ENCODE results near the gene ALKBH3.
A peak's percentile ranks its signal among the peaks of the same experiment; 100 is the strongest.

ALKBH3 gene

GRCh38 chr11:43866969-43867368 lies 13.7 kb upstream of the ALKBH3 start:
- no peak overlapping the region for H3K27ac ChIP-seq
- no peak for TF ChIP-seq CTCF (conservative IDR thresholded peaks at IDR 0.05)

- TF ChIP-seq CTCF (conservative IDR thresholded peaks at IDR 0.05): no peak
- H3K27ac ChIP-seq: no peak overlapping the region
These were observed 11.6 kb upstream of the ALKBH3 start for GRCh38 chr11:43868852-43869567.

GRCh38 chr11:43871051-43871450 lies 9.6 kb upstream of the ALKBH3 start:
- no peak overlapping the region for H3K27ac ChIP-seq
- TF ChIP-seq CTCF (conservative IDR thresholded peaks at IDR 0.05): no peak

GRCh38 chr11:43872995-43873394 lies 7.6 kb upstream of the ALKBH3 start:
- no peak for TF ChIP-seq CTCF (conservative IDR thresholded peaks at IDR 0.05)
- H3K27ac ChIP-seq: no peak overlapping the region

- H3K27ac ChIP-seq: no peak overlapping the region
- TF ChIP-seq CTCF (conservative IDR thresholded peaks at IDR 0.05): no peak
These were observed 6.6 kb upstream of the ALKBH3 start for GRCh38 chr11:43874078-43874477.

- TF ChIP-seq CTCF (conservative IDR thresholded peaks at IDR 0.05): no peak
- H3K27ac ChIP-seq: no peak overlapping the region
These were observed 5.9 kb upstream of the ALKBH3 start for GRCh38 chr11:43874738-43875137.

- peak overlapping the region; percentile 65 for H3K27ac ChIP-seq
- no peak for TF ChIP-seq CTCF (conservative IDR thresholded peaks at IDR 0.05)
These were observed 617 bp upstream of the ALKBH3 start for GRCh38 chr11:43879789-43880639.

Data from VCaP (cell line).